Activated CD4-positive, alpha-beta memory T cell treated with anti-CD3 and anti-CD28 coated beads, Interleukin-2, amount 10 ng/mL, durations not matched to agents 7 days and 5 days (primary cell): Measurements from ENCODE around the gene LTBP1. TPM values are rescaled to one million over a fixed set of nuclear protein-coding genes. Genes with fewer than 3 reads are reported as not detected.

Experiments
- CTCF ChIA-PET: fragments of 350-600 bp; sonication (Branson Sonifier 250); formaldehyde crosslinking; loops from one replicate; lab custom pipeline; 2021; ENCODE audit warnings: antibody characterized with exemption, inconsistent platforms; lab: Charles Lee
- POLR2A ChIA-PET: fragments of 350-600 bp; sonication (Branson Sonifier 250); formaldehyde crosslinking; loops from one replicate; lab custom pipeline; 2021; ENCODE audit warnings: antibody characterized with exemption; lab: Charles Lee
- DNase-seq: peaks from one replicate; pipeline ENCODE4 v3.0.0-alpha.2; 2020
- H3K27ac Mint-ChIP-seq: one replicate; pipeline ENCODE4 v1.8.0; 2021; ENCODE audit warnings: mild to moderate bottlenecking, mixed read lengths
- H3K27me3 Mint-ChIP-seq: one replicate; pipeline ENCODE4 v1.8.0; 2021; ENCODE audit warnings: mixed read lengths
- H3K36me3 Mint-ChIP-seq: one replicate; pipeline ENCODE4 v1.8.0; 2021; ENCODE audit warnings: low read depth, mixed read lengths
- H3K4me1 Mint-ChIP-seq: one replicate; pipeline ENCODE4 v1.8.0; 2021; ENCODE audit warnings: mixed read lengths
- H3K4me3 Mint-ChIP-seq: one replicate; pipeline ENCODE4 v1.8.0; 2021; ENCODE audit warnings: mild to moderate bottlenecking, mixed read lengths
- H3K9me3 Mint-ChIP-seq: one replicate; pipeline ENCODE4 v1.8.0; 2021; ENCODE audit warnings: mixed read lengths
- total RNA-seq, 2 experiments: library from RNA; stranded (reverse); gene quantifications; one replicate each; pipeline ENCODE4 v1.2.3, GENCODE V29; 2021

Gene LTBP1
- total RNA-seq, 2 experiments from 2014 or later: 0.33 to 0.35 TPM

GRCh38 chr2:33122726-33123125 is 176.0 kb downstream of the LTBP1 start:
- no peak for DNase-seq
- Mint-ChIP-seq H3K36me3 (no peaks in the 10 kb centered on the region), H3K4me3 (no peak overlapping the region), H3K4me1 (no peaks in the 10 kb centered on the region), H3K9me3 (no peaks in the 10 kb centered on the region), H3K27ac (no peak overlapping the region), H3K27me3 (peaks cover 10% of the 10 kb centered on the region)
- CTCF ChIA-PET: no interaction called here
- POLR2A ChIA-PET: no interaction called here

- Mint-ChIP-seq H3K4me3 (no peak overlapping the region), H3K36me3 (no peaks in the 10 kb centered on the region), H3K27me3 (peaks cover 11% of the 10 kb centered on the region), H3K9me3 (no peaks in the 10 kb centered on the region), H3K27ac (no peak overlapping the region), H3K4me1 (no peaks in the 10 kb centered on the region)
- ChIA-PET CTCF (no interaction called here), POLR2A (no interaction called here)
- DNase-seq: no peak
Measured at GRCh38 chr2:33123216-33123615, 176.5 kb downstream of the LTBP1 start.

GRCh38 chr2:33126552-33126951 is 179.8 kb downstream of the LTBP1 start:
- CTCF ChIA-PET: no interaction called here
- POLR2A ChIA-PET: no interaction called here
- no peak overlapping the region for H3K4me3 Mint-ChIP-seq

GRCh38 chr2:33126958-33127357 is 180.2 kb downstream of the LTBP1 start:
- no peaks in the 10 kb centered on the region for H3K4me1 Mint-ChIP-seq
- CTCF ChIA-PET: no interaction called here
- no peaks in the 10 kb centered on the region for H3K9me3 Mint-ChIP-seq
- no peak overlapping the region for H3K4me3 Mint-ChIP-seq
- H3K36me3 Mint-ChIP-seq: no peaks in the 10 kb centered on the region
- DNase-seq: no peak
- POLR2A ChIA-PET: no interaction called here
- no peak overlapping the region for H3K27ac Mint-ChIP-seq
- H3K27me3 Mint-ChIP-seq: peaks cover 18% of the 10 kb centered on the region

More at GRCh38 chr2:33126552-33126951, 179.8 kb downstream of the LTBP1 start:
- no peak for DNase-seq
- no peak overlapping the region for H3K27ac Mint-ChIP-seq
- H3K36me3 Mint-ChIP-seq: no peaks in the 10 kb centered on the region
- no peaks in the 10 kb centered on the region for H3K9me3 Mint-ChIP-seq
- no peaks in the 10 kb centered on the region for H3K4me1 Mint-ChIP-seq
- H3K27me3 Mint-ChIP-seq: peaks cover 18% of the 10 kb centered on the region

- CTCF ChIA-PET: no interaction called here
- no peak overlapping the region for H3K4me3 Mint-ChIP-seq
Measured at GRCh38 chr2:33129263-33130053, 182.7 kb downstream of the LTBP1 start.

GRCh38 chr2:33130054-33130447 is 183.3 kb downstream of the LTBP1 start:
- H3K4me3 Mint-ChIP-seq: no peak overlapping the region
- H3K27me3 Mint-ChIP-seq: peaks cover 26% of the 10 kb centered on the region
- CTCF ChIA-PET: no interaction called here
- DNase-seq: no peak
- H3K36me3 Mint-ChIP-seq: no peaks in the 10 kb centered on the region
- no peak overlapping the region for H3K27ac Mint-ChIP-seq
- no peaks in the 10 kb centered on the region for H3K9me3 Mint-ChIP-seq
- H3K4me1 Mint-ChIP-seq: no peaks in the 10 kb centered on the region
- POLR2A ChIA-PET: no interaction called here

More at GRCh38 chr2:33129263-33130053, 182.7 kb downstream of the LTBP1 start:
- H3K27ac Mint-ChIP-seq: no peak overlapping the region
- H3K9me3 Mint-ChIP-seq: no peaks in the 10 kb centered on the region
- peaks cover 22% of the 10 kb centered on the region for H3K27me3 Mint-ChIP-seq
- no peak for DNase-seq
- POLR2A ChIA-PET: no interaction called here
- H3K4me1 Mint-ChIP-seq: no peaks in the 10 kb centered on the region
- H3K36me3 Mint-ChIP-seq: no peaks in the 10 kb centered on the region

GRCh38 chr2:33130544-33130943 is 183.8 kb downstream of the LTBP1 start:
- ChIA-PET POLR2A (no interaction called here), CTCF (no interaction called here)
- H3K4me1 Mint-ChIP-seq: no peaks in the 10 kb centered on the region
- H3K27ac Mint-ChIP-seq: no peak overlapping the region
- H3K27me3 Mint-ChIP-seq: peaks cover 24% of the 10 kb centered on the region
- H3K4me3 Mint-ChIP-seq: no peak overlapping the region
- no peaks in the 10 kb centered on the region for H3K9me3 Mint-ChIP-seq
- H3K36me3 Mint-ChIP-seq: no peaks in the 10 kb centered on the region
- DNase-seq: no peak

- H3K27me3 Mint-ChIP-seq: peaks cover 27% of the 10 kb centered on the region
- no peaks in the 10 kb centered on the region for H3K4me1 Mint-ChIP-seq
- DNase-seq: no peak
- ChIA-PET CTCF (no interaction called here), POLR2A (no interaction called here)
- H3K9me3 Mint-ChIP-seq: no peaks in the 10 kb centered on the region
- no peak overlapping the region for H3K4me3 Mint-ChIP-seq
- H3K36me3 Mint-ChIP-seq: no peaks in the 10 kb centered on the region
- H3K27ac Mint-ChIP-seq: no peak overlapping the region
Measured at GRCh38 chr2:33131111-33131510, 184.4 kb downstream of the LTBP1 start.

- Mint-ChIP-seq H3K4me3 (no peak overlapping the region), H3K9me3 (no peaks in the 10 kb centered on the region), H3K36me3 (no peaks in the 10 kb centered on the region), H3K27me3 (peaks cover 27% of the 10 kb centered on the region), H3K27ac (no peak overlapping the region), H3K4me1 (peaks cover 3% of the 10 kb centered on the region)
- CTCF ChIA-PET: no interaction called here
- POLR2A ChIA-PET: no interaction called here
- DNase-seq: no peak
Measured at GRCh38 chr2:33131749-33132148, 185.0 kb downstream of the LTBP1 start.

- no peaks in the 10 kb centered on the region for H3K36me3 Mint-ChIP-seq
- H3K27me3 Mint-ChIP-seq: peaks cover 23% of the 10 kb centered on the region
- POLR2A ChIA-PET: no interaction called here
- CTCF ChIA-PET: no interaction called here
- DNase-seq: no peak
- no peak overlapping the region for H3K4me3 Mint-ChIP-seq
- no peaks in the 10 kb centered on the region for H3K9me3 Mint-ChIP-seq
- H3K4me1 Mint-ChIP-seq: peaks cover 3% of the 10 kb centered on the region
- no peak overlapping the region for H3K27ac Mint-ChIP-seq
Measured at GRCh38 chr2:33133454-33133952, 186.8 kb downstream of the LTBP1 start.

- DNase-seq: no peak
- H3K4me1 Mint-ChIP-seq: peaks cover 3% of the 10 kb centered on the region
- H3K9me3 Mint-ChIP-seq: no peaks in the 10 kb centered on the region
Measured at GRCh38 chr2:33134086-33134771, 187.5 kb downstream of the LTBP1 start.

GRCh38 chr2:33134791-33135560 is 188.2 kb downstream of the LTBP1 start:
- CTCF ChIA-PET: no interaction called here
- H3K27ac Mint-ChIP-seq: no peak overlapping the region
- H3K36me3 Mint-ChIP-seq: no peaks in the 10 kb centered on the region
- H3K27me3 Mint-ChIP-seq: peaks cover 24% of the 10 kb centered on the region
- POLR2A ChIA-PET: no interaction called here
- H3K4me1 Mint-ChIP-seq: peaks cover 3% of the 10 kb centered on the region
- H3K9me3 Mint-ChIP-seq: no peaks in the 10 kb centered on the region
- no peak for DNase-seq
- no peak overlapping the region for H3K4me3 Mint-ChIP-seq

More at GRCh38 chr2:33134086-33134771, 187.5 kb downstream of the LTBP1 start:
- Mint-ChIP-seq H3K27me3 (peaks cover 20% of the 10 kb centered on the region), H3K36me3 (no peaks in the 10 kb centered on the region), H3K4me3 (no peak overlapping the region), H3K27ac (no peak overlapping the region)
- ChIA-PET POLR2A (no interaction called here), CTCF (no interaction called here)

GRCh38 chr2:33135645-33136044 is 188.9 kb downstream of the LTBP1 start:
- no peak overlapping the region for H3K27ac Mint-ChIP-seq
- no peak overlapping the region for H3K4me3 Mint-ChIP-seq
- CTCF ChIA-PET: no interaction called here
- peaks cover 20% of the 10 kb centered on the region for H3K27me3 Mint-ChIP-seq
- no peaks in the 10 kb centered on the region for H3K36me3 Mint-ChIP-seq
- DNase-seq: no peak
- H3K9me3 Mint-ChIP-seq: no peaks in the 10 kb centered on the region
- H3K4me1 Mint-ChIP-seq: peaks cover 3% of the 10 kb centered on the region
- POLR2A ChIA-PET: no interaction called here
